Activated gamma-delta T cell treated with Interleukin-2 at 50 U/mL for 16 hours (primary cell): ENCODE results near the gene PSKH1.
"Not testable (repeated sequence)": the region's sequence is repeated elsewhere in the genome, so short reads cannot be mapped to it uniquely, and the experiment has no call there.

ENCODE experiments used
- DNase-seq: peaks from one replicate; pipeline ENCODE4 v3.0.0-alpha.2; 2020

Gene PSKH1

GRCh38 chr16:67892375-67892774, 679 bp upstream of the PSKH1 start:
- no peak for DNase-seq

DNA sequence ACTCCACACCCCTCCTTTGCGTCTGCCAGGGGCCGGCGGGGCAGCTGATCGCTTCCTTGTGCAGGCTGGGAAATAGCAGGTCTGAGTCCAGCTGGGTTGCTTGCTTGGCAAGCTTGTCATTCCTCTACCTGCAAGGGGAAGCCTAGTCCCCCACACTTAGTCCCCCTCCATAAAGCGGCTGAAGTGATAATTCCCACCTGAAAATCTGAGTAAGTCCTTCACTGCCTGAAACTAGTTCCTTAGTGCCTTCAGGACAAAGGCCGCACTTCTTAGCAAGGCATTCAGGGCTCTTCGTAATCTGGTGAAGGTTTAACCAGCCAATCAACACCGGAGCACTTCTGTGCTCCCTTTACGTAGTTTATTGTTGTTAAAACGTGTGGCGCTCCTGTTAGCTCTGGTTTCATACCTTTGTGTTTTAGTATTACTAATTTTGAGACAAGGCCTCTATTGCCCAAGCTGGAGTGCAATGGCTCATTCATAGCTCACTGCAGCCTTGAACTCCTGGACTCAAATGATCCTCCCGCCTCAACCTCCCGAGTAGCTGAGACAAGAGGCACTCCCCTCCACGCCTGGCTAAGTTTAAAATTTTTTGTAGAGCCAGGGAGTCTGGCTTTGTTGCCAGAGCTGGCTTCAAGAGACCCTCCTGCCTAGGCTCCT, 817 bp downstream of the PSKH1 start:
- DNase-seq = no peak

DNA sequence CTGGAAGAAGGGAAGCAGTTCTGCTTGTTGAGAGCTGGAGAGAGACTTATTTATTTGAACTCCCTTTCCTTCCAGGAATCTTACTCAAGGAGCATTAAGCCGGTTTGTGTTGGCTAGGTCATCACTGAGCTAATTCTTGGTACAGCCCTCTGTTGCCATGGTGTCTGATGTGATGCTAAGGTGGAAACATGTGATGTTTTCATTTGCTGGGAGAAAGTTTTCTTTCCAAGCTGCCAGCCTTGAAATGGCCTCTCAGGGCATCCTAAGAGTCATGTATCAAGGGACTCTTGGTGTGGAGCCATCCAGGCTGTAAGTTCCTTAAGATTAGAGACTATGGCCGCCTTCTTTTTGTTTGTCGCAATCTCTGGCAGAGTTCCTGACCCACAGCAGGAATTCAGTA, 4.2 kb downstream of the PSKH1 start:
- DNase-seq = no peak

GRCh38 chr16:67901734-67902133, 8.7 kb downstream of the PSKH1 start:
- DNase-seq = no peak

GRCh38 chr16:67902831-67903230, 9.8 kb downstream of the PSKH1 start:
- no peak for DNase-seq

- DNase-seq = no peak
Observed at GRCh38 chr16:67907397-67908180, 14.5 kb downstream of the PSKH1 start.

- no peak for DNase-seq
Observed at GRCh38 chr16:67909056-67909742, 16.1 kb downstream of the PSKH1 start.

GRCh38 chr16:67910158-67910557, 17.1 kb downstream of the PSKH1 start:
- DNase-seq = no peak

DNA sequence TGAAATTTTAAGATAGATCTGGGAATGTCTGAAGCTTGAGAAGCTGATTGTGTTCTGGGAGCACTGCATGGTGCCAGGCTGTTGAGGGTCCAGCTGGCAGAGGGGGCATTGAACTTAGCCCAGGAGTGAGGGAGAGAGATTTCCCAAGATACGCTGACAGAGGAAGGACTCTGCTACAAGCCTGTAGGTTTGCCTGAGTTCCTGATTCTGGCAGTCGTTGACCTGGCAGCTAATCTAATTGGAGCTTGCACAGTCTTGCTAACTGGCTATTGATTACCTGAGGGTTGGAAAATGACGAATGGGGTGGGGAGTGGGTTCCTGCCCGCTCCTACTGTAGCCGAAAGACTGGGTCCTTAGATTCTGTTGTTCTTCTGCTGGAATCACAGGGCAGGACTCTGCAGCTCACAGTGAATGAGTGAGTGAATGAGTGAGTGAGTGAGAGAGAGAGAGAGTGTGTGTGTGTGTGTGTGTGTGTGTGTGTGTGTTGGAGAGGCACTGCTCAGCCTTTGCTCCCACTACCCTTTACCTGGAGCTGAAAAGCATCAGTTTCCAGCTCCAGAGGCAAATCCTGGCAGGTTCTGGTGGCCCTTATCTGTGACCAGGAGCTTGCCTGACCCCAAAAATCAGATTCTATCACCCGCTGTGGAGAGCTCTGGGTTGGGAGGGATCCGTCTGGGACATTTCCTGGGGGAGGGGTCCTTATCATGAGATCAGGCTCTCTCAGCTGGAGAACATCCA, 21.9 kb downstream of the PSKH1 start:
- no peak for DNase-seq

- DNase-seq = not testable (repeated sequence)
Observed at GRCh38 chr16:67915496-67915769, 22.4 kb downstream of the PSKH1 start.

DNA sequence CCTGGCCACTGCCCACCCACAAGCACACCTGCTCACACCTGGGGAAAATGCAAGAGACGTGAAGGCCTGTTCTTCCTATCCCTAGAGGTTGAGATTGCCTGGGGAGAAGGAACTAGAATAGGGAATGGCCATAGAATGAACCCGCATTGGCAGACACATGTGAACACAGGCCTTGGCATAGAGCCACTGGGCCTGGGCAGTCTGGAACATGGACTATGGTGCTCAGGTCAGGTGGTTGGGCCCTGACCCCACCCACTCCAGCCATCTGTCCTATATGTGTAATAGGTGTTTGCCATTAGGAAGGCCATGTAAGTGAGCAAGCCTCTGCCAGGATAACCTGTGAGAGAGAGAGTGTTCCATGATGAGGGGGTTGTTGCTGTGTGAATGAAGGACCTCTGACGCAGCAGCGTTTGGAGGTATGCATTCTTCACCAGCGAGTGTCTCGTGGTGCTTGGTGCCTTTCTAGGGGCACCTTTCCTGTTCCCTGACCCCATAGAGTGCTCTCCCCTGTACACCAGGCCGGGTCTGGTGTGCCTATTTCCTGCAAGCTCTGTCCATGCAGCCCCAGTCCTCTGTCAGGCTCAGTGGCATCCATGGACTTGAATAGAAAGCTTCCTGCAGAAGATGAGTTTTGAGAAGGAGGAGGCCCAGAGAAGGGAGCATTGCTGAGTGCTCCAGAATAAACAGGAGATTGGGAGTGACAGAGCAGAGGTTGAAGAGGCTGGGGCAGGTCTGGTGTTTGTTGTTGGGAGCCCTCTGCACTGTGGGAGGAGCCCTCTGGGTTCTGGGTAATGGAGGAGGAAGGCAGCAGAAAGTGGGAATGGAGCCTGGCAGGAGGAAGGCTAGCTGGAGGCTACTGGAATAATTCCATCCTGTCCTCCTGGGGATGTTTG, 23.0 kb downstream of the PSKH1 start:
- DNase-seq = no peak

GRCh38 chr16:67917140-67917851, 24.2 kb downstream of the PSKH1 start:
- DNase-seq = no peak

- peak; percentile 22 for DNase-seq
Observed at GRCh38 chr16:67917852-67918236, 24.8 kb downstream of the PSKH1 start.

DNA sequence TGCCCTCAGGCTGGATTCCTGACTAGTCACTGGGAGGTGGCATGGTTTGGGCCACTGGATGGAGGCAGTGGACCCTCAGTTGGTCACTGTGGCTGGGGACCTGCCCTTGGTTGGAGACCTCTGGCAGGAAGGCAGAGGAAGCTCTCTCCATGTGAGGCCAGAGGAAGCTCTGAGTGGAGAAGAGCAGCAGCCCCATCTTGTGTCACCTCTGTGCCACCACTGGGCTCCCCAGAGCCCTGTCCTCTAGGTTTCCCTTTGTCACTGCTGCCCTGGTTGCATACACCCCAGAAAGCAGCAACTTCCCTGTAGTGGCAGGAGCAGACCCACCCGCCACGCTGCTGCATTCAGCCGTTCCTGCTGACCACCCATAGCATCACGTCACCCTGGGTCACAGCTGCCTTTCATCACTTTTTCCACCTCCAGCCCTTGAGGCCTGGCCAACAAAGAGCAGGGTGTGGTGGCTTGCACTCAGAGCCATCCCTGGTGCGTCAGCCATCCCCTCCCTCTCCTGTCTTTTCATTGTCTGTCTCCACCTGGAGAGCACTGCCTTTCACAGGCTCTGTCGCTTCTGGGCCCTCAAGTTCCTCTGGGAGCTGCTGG, 26.7 kb downstream of the PSKH1 start:
- no peak for DNase-seq

GRCh38 chr16:67922221-67922620, 29.2 kb downstream of the PSKH1 start:
- DNase-seq = no peak

- no peak for DNase-seq
Observed at GRCh38 chr16:67922740-67923139, 29.7 kb downstream of the PSKH1 start.

DNA sequence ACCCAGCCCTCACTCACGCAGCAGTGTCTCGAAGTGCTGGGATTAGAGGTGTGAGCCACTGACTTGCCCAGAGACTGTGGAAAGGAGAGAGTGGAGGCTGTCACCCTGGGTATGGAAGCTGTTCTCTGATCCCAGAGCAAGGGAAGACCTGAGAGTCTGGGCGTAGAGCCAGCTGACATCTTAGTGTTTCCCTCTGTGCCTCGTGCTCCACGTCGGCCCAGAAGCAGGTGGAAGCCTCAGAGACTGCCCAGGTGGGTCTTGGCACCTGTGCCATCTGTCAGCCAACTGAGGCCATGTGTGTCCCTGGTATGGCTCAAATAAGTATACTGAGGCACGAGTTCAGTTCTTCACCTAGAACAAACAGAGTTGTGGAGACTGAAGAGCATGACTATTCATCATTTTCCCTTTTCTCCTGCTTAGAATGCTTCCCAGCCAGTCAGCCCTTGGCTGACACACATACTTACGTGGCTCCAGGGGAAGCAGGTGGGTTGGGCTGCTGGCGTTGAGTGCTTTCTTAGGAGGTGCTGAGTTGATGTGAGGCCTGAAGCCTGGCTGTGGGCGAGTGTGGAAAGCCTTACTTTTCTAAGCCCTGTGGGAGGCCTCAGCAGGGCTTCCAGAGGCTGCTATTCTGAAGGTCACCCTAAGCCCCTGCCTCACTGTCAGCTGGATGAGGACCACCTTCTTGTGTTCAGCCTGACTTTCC, 30.5 kb downstream of the PSKH1 start:
- no peak for DNase-seq

- no peak for DNase-seq
Observed at GRCh38 chr16:67924140-67924906, 31.3 kb downstream of the PSKH1 start.

- DNase-seq = no peak
Observed at GRCh38 chr16:67926181-67926750, 33.2 kb downstream of the PSKH1 start.
